Measurements from ENCODE around the gene RBM4.

RBM4 gene

DNA sequence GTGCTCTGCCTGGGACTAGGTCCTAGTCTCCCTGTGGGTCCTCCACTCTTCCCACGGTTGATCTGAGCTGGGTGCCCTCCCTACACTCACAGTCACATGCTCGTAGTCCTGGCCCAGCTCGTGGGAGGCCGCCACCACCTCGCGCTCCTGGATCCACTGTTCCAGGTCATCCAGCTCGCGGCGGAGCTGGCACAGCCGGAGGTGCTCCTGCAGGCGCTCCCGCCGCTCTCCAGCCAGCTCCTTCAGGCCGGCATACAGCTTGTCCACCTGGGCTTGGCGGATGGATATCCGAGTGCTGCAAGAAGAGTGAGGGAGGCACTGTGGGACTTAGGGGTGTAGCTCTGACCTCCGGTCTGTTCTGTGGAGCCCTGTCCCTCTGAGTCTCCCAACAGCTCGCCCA, 53.9 kb downstream of the RBM4 start:
- in situ Hi-C loops (cut with MboI; ENCODE audit: low pct_unique_long_range_greater_than_20kb, low sequenced_read_pairs, unreplicated experiment) = loop anchor here (5.0 to 25.0 kb wide), 2 partner anchors 145 to 280 kb away; partner anchors contain the start of gene NPAS4
- no peak for DNase-seq (ENCODE audit: low spot score)

DNA sequence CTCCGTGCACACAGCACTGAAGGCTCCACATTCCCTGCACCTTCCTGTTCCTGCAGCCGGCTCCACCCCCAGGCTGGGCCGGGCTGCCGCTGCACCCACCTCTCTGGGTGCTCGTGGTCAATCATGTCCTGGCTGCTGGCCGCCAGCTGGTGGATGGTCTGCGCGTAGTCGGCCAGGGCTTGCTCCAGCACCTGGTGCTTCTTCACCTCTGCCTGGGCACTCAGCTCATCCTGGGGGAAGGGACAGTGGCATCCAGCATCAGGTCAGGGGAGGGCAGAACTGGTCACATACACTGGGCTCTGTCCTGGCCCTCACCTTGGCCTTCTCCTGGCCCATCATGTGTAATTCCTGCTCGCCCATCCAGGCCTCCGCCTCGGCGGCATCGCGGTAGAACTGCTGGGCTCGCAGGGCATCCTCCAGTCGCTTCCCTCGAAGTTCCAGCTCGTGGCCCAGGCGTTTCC, 54.4 kb downstream of the RBM4 start:
- in situ Hi-C loops (cut with MboI; ENCODE audit: low pct_unique_long_range_greater_than_20kb, low sequenced_read_pairs, unreplicated experiment) = loop anchor here (5.0 to 25.0 kb wide), 2 partner anchors 144 to 281 kb away; partner anchors contain the start of gene NPAS4
- no peak for DNase-seq (ENCODE audit: low spot score)
- TF ChIP-seq, protein P1, sequence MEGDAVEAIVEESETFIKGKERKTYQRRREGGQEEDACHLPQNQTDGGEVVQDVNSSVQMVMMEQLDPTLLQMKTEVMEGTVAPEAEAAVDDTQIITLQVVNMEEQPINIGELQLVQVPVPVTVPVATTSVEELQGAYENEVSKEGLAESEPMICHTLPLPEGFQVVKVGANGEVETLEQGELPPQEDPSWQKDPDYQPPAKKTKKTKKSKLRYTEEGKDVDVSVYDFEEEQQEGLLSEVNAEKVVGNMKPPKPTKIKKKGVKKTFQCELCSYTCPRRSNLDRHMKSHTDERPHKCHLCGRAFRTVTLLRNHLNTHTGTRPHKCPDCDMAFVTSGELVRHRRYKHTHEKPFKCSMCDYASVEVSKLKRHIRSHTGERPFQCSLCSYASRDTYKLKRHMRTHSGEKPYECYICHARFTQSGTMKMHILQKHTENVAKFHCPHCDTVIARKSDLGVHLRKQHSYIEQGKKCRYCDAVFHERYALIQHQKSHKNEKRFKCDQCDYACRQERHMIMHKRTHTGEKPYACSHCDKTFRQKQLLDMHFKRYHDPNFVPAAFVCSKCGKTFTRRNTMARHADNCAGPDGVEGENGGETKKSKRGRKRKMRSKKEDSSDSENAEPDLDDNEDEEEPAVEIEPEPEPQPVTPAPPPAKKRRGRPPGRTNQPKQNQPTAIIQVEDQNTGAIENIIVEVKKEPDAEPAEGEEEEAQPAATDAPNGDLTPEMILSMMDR (IDR thresholded peaks at IDR 0.05; ENCODE audit: extremely low read depth, insufficient read depth, missing control alignments) = no peak

More for the DNA sequence above, 53.9 kb downstream of the RBM4 start:
- TF ChIP-seq, protein P1 (IDR thresholded peaks at IDR 0.05; ENCODE audit: extremely low read depth, insufficient read depth, missing control alignments) = no peak

DNA sequence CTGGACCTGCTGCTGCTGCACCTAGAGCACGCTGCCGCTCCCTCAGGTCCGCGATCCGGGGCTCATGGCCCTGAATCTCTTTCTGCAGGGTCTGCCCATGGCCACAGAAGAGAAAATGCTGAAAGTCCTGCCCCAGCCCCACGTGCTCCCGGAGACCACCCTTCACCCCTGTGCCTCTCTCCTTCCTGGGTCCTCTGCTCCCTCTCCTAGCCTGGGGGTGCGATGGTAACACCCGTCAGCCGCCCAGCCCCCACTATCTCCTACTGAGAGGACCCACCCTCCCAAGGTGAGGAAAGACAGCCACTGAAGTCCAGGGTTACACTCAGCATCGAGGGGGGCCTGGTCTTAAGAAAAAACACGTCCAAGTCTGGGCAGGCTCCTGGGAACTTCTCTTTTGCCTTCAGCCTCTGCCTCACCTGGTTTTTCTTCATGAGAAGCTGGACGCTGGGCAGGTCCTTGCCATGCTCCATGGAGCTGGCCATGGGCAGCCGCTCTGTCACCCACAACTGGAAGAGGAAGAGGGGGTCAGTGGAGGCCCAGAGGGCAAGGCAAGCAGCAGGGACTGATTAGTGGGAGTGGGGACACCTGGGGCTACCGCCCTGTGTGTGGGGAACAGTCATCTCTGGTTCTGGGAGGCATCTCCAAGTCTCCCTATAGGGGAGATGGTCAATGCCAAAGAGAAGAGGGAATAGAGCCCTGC, 55.0 kb downstream of the RBM4 start:
- DNase-seq (ENCODE audit: low spot score) = no peak
- in situ Hi-C loops (cut with MboI; ENCODE audit: low pct_unique_long_range_greater_than_20kb, low sequenced_read_pairs, unreplicated experiment) = loop anchor here (5.0 to 25.0 kb wide), 2 partner anchors 144 to 281 kb away; partner anchors contain the start of gene NPAS4
- TF ChIP-seq, protein P1 (IDR thresholded peaks at IDR 0.05; ENCODE audit: extremely low read depth, insufficient read depth, missing control alignments) = no peak

DNA sequence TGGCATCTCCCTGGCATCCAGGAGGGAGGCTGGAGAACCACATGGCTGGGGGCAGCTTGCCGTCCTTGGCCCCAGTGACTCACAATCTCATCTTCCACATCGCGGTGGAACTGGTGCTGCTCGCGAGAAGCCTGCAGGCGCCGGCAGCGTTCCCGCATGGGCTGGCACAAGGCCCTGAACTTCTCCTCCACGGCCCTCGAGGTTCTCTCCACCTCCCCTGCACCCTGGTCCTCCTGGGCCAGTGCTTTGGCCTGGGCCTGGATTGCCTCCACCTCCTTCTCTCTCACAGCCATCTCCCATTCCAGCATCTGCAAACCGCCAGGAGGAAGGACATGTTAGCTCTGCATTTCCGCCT, 55.5 kb downstream of the RBM4 start:
- in situ Hi-C loops (cut with MboI; ENCODE audit: low pct_unique_long_range_greater_than_20kb, low sequenced_read_pairs, unreplicated experiment) = loop anchor here (5.0 to 25.0 kb wide), 2 partner anchors 143 to 282 kb away; partner anchors contain the start of gene NPAS4
- DNase-seq (ENCODE audit: low spot score) = no peak
- TF ChIP-seq, protein P1 (IDR thresholded peaks at IDR 0.05; ENCODE audit: extremely low read depth, insufficient read depth, missing control alignments) = no peak

DNA sequence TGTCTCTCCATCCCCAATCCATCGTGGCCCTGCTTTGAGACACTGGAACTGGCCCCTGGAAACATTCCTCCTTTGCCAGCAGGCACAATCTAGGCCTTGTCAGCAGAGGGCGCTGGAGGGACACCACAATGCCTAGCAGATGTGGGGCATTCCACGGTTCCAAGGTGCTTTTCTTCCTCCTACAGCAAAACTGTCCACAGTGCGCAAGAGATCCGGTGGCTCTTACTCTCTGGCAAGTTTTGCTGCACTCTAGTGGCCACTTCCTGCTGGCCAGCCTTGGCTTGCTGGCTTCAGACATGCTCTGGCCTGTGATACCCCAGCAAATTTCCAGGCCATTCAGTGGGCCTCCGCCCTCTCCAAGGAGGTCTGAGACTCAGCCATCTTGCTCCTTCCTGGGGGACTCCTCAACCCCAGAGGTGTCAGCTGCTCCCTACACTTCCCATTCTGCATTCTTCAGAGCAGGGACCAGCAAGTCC, 56.3 kb downstream of the RBM4 start:
- TF ChIP-seq, protein P1 (IDR thresholded peaks at IDR 0.05; ENCODE audit: extremely low read depth, insufficient read depth, missing control alignments) = peak; percentile 80

More for the DNA sequence above, 56.3 kb downstream of the RBM4 start:
- in situ Hi-C loops (cut with MboI; ENCODE audit: low pct_unique_long_range_greater_than_20kb, low sequenced_read_pairs, unreplicated experiment) = loop anchor here (5.0 to 25.0 kb wide), 2 partner anchors 143 to 282 kb away; partner anchors contain the start of gene NPAS4
- peak; percentile 91 for DNase-seq (ENCODE audit: low spot score)

All from GM13977 (cell line).